Left ventricle myocardium inferior (tissue), 1 donor: ENCODE data around the gene WAPL. TPM values are rescaled to one million over a fixed set of nuclear protein-coding genes. Genes with fewer than 3 reads are reported as not detected.

Source experiments
- DNase-seq: peaks from one replicate; pipeline ENCODE4 v3.0.0-alpha.2; 2020
- H3K27ac ChIP-seq: fragments of 200-600 bp; replicated peaks from 2 replicates; pipeline ENCODE4 v1.8.0; 2021
- H3K27me3 ChIP-seq: fragments of 200-600 bp; 2 replicates; pipeline ENCODE4 v1.8.0; 2021; ENCODE audit warnings: low read depth
- H3K36me3 ChIP-seq: fragments of 200-600 bp; 2 replicates; pipeline ENCODE4 v1.8.0; 2021
- H3K4me1 ChIP-seq: fragments of 200-600 bp; 2 replicates; pipeline ENCODE4 v1.8.0; 2021
- H3K4me3 ChIP-seq: fragments of 200-600 bp; 2 replicates; pipeline ENCODE4 v1.8.0; 2021; ENCODE audit warnings: mild to moderate bottlenecking, moderate library complexity
- H3K9me3 ChIP-seq: fragments of 200-600 bp; replicated peaks from 2 replicates; pipeline ENCODE4 v1.8.0; 2021
- CTCF ChIP-seq: fragments of 200-600 bp; IDR thresholded peaks from 2 replicates; pipeline ENCODE4 v1.8.0; 2021; ENCODE audit warnings: antibody characterized with exemption, mild to moderate bottlenecking, borderline replicate concordance
- intact Hi-C: fragments of 100-400 bp; cut with micrococcal nuclease; formaldehyde crosslinking; loops from one replicate; pipeline ENCODE4 v1.11.0; 2022
- total RNA-seq: library from RNA; stranded (reverse); fragmentation: NEBNext Ultra II Directional; extraction: Animal tissue kit (Norgen Biotek cat#: 25700); gene quantifications from one replicate; pipeline ENCODE4 v1.2.1, GENCODE V29; 2021
- donor health status: DM: no; HTN: yes; CAD: no; lungs with severe emphysema.

WAPL gene
- total RNA-seq, 1 donor from 2014 or later = 21.9 TPM

DNA sequence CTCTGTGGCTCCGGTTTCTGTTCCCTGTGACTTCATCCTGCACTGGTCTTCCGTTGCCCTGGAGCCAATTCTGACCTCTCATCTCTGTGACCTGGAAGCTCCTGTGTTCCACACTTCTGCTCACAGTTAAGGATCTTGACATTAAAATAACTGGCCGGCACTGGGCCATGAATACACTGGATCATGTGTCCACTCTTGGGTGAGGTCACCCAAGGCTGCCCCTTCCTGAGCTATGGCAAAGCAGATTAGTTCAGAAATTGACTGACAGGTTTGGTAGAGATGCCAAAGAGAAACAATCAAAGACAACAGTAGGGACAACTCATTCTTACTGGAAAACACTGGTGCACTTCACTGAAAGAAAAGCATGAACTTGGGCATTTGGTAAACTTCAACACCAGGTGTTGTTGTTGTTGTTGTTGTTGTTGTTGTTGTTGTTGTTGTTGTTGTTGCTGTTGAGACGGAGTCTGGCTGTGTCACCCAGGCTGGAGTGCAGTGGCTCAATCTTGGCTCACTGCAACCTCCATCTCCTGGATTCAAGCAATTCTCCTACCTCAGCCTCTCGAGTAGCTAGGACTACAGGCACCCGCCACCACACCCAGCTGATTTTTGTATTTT is 118.3 kb downstream of the WAPL start:
- H3K4me3 ChIP-seq = no peak overlapping the region
- intact Hi-C loops = loop anchor here (5.0 kb wide), 1 partner anchor 179 kb away; no protein-coding TSS in a partner anchor
- no peak overlapping the region for H3K27ac ChIP-seq
- TF ChIP-seq CTCF = no peak
- peaks cover 6% of the 10 kb centered on the region for H3K9me3 ChIP-seq
- peaks cover 17% of the 10 kb centered on the region for H3K27me3 ChIP-seq
- no peaks in the 10 kb centered on the region for H3K36me3 ChIP-seq
- DNase-seq = no peak
- peaks cover 39% of the 10 kb centered on the region for H3K4me1 ChIP-seq

GRCh38 chr10:86402283-86402941 is 119.2 kb downstream of the WAPL start:
- no peak for TF ChIP-seq CTCF
- peak overlapping the region; percentile 23 for H3K4me3 ChIP-seq
- H3K36me3 ChIP-seq = no peaks in the 10 kb centered on the region
- H3K27me3 ChIP-seq = peaks cover 17% of the 10 kb centered on the region
- peaks cover 39% of the 10 kb centered on the region for H3K4me1 ChIP-seq
- H3K9me3 ChIP-seq = peaks cover 6% of the 10 kb centered on the region
- no peak overlapping the region for H3K27ac ChIP-seq
- intact Hi-C loops = loop anchor here (5.0 kb wide), 1 partner anchor 180 kb away; no protein-coding TSS in a partner anchor
- DNase-seq = no peak

DNA sequence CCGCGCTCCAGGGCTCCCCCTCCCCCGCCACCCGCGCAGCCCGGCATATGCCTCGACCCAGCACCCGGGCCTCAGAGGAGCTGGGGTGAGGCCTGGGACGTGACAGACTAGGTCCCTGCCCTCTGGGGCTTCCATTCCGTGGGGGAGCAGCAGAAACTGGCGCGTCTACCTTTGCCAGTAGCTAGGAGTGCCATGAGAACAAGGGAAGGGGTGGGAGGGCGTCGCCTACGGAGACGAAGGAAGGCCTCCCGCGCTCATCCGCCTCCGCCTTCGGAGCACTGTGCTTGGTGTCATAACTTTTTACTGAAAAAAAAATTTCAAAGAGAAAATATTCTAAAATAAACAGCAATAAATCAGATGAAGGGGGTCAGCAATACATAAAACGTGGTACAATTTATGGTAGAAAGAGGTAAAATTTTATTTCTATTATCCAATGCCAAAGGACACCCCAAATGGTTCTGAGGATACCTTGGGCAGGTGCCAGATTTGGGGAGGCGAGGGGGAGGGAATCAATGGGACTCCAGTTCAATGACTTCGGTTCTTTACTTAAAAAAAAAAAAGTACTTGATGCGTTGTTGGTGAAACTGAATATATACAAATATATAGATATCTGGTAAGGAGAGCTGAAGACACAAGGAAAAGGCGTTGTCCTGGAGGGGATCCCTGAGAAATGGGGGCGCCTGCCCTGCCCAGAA is 119.9 kb downstream of the WAPL start:
- Histone ChIP-seq H3K4me1 (peaks cover 39% of the 10 kb centered on the region), H3K4me3 (peak overlapping the region; percentile 77), H3K36me3 (no peaks in the 10 kb centered on the region), H3K27ac (no peak overlapping the region), H3K27me3 (peaks cover 21% of the 10 kb centered on the region), H3K9me3 (peaks cover 6% of the 10 kb centered on the region)
- TF ChIP-seq CTCF = no peak
- intact Hi-C loops = loop anchor here (5.0 kb wide), 1 partner anchor 181 kb away; no protein-coding TSS in a partner anchor
- no peak for DNase-seq

DNA sequence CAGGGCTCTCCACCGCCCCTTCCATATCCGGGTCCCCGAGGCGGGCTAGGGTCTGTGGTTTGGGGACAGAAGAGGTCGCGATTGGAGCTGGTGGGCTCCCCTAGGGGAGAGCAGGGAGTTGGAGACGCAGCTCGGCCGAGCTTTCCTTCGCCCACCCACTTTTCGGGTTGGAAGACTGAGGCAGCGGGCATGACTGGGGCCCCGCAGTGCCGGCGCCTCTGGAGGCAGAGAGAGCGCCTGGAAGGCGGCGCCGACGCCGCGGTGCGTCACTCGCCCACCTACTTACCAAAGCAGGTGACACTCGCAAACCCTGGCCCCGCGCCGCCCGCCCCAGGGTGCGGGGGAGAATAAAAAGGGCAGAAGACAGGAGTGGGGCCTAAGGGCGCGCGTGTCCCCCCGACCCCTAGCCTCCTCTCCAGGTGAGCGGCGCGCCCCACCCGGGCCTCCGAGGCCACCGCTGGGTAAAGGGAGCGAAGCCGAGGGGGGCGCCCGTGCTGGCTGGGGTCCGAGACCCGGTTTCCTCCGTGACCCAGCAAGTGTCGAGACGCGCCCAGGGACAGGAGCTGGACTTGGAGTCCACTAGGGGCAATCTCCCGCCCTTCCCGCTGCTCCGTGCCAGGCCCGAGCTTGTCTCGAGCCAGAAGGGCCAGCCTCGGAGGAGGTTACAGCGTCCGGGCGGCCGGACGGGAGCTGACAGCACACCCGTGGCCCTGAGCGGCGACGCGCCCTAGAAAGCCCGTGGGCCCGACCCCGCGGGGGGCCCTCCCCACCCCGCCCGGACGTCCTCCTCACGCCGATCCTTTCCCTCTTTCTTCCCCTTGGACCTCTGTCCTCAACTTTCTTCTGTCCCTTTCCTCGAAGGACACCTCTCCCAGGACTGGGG is 120.6 kb downstream of the WAPL start:
- DNase-seq = peak; percentile 40
- intact Hi-C loops = loop anchor here (5.0 kb wide), 1 partner anchor 181 kb away; no protein-coding TSS in a partner anchor
- peak overlapping the region; percentile 77 for H3K4me3 ChIP-seq
- peaks cover 21% of the 10 kb centered on the region for H3K27me3 ChIP-seq
- H3K27ac ChIP-seq = peak overlapping the region; percentile 82
- H3K4me1 ChIP-seq = peaks cover 39% of the 10 kb centered on the region
- no peak for TF ChIP-seq CTCF
- no peaks in the 10 kb centered on the region for H3K36me3 ChIP-seq
- peaks cover 6% of the 10 kb centered on the region for H3K9me3 ChIP-seq
